ENCODE results near the gene UCK2. TPM values are rescaled to one million over a fixed set of nuclear protein-coding genes. Genes with fewer than 3 reads are reported as not detected.

Gene UCK2
- total and polyA plus RNA-seq, 10 of the 15 experiments (the other 5 are each of a cell fraction or from before 2014, with no cell fraction given) = 55.3 to 106 (median 84.9) TPM

DNA sequence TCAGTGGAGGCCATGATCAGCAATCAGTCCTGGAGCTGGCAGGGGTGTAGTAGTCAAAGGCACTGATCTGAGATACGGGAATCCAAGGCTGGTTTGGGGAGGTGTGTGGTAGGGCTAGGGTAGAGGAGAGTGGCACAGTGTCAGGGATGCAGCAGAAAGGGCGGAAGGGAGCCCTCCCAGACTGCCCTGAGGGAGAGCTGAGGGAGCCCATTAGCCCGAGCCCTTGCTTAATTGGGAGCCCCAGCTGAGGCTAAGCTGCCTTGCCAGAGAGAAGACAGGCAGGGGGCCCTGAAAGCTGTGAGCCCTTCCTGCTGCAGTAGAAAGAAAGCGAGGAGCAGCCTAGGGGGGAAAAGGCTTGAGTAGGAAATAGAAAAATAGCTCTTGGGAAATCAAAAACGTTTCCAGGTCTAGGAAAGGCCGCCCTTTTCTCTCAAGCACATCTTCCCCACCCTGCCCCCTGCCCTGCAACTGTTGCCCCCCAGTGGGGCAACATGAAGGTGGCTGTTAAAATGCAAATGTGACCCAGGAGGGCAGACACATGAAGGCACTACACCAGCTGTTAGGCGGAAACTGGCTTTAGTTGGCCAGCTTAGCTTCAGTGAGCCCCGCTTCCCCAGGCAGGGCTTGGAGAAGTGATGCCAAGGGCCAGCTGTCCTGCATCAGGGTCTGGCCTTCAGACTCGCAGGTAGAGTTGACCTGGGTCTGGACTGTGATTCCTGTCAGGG lies 106.2 kb downstream of the UCK2 start:
- TF ChIP-seq HDGF (IDR thresholded peaks at IDR 0.05) = no peak
- no peak for TF ChIP-seq NRF1 (conservative IDR thresholded peaks at IDR 0.05; ENCODE audit: low read depth, low read length)
- TF ChIP-seq CEBPB (IDR thresholded peaks at IDR 0.05; ENCODE audit: borderline replicate concordance in 1 of 2, low read depth in 2 of 2, low read length in 2 of 2) = no peak
- no peak for TF ChIP-seq IRF5 (IDR thresholded peaks at IDR 0.05; ENCODE audit: borderline replicate concordance)
- no peak for TF ChIP-seq ZNF384 (IDR thresholded peaks at IDR 0.05; ENCODE audit: borderline replicate concordance, low read depth, low read length)
- no peak for TF ChIP-seq SUPT20H (IDR thresholded peaks at IDR 0.05; ENCODE audit: borderline replicate concordance, control insufficient read depth, low read depth, low read length)
- TF ChIP-seq ZBTB33 (IDR thresholded peaks at IDR 0.05) = no peak
- TF ChIP-seq PAX5 (IDR thresholded peaks at IDR 0.05; ENCODE audit: borderline replicate concordance, low read depth, low read length) = no peak
- TF ChIP-seq, protein P1, sequence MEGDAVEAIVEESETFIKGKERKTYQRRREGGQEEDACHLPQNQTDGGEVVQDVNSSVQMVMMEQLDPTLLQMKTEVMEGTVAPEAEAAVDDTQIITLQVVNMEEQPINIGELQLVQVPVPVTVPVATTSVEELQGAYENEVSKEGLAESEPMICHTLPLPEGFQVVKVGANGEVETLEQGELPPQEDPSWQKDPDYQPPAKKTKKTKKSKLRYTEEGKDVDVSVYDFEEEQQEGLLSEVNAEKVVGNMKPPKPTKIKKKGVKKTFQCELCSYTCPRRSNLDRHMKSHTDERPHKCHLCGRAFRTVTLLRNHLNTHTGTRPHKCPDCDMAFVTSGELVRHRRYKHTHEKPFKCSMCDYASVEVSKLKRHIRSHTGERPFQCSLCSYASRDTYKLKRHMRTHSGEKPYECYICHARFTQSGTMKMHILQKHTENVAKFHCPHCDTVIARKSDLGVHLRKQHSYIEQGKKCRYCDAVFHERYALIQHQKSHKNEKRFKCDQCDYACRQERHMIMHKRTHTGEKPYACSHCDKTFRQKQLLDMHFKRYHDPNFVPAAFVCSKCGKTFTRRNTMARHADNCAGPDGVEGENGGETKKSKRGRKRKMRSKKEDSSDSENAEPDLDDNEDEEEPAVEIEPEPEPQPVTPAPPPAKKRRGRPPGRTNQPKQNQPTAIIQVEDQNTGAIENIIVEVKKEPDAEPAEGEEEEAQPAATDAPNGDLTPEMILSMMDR (IDR thresholded peaks at IDR 0.05 in 2 of 3, conservative IDR thresholded peaks at IDR 0.05 in 1 of 3; ENCODE audit: control insufficient read depth in 2 of 3, extremely low read depth in 1 of 3, insufficient read depth in 1 of 3, low read depth in 3 of 3, low read length in 3 of 3) = no peak
- TF ChIP-seq CBFB (IDR thresholded peaks at IDR 0.05; ENCODE audit: low read depth) = no peak
- TF ChIP-seq DPF2 (IDR thresholded peaks at IDR 0.05) = no peak
- TF ChIP-seq HCFC1 (IDR thresholded peaks at IDR 0.05; ENCODE audit: low read length) = no peak
- TF ChIP-seq MEF2B (IDR thresholded peaks at IDR 0.05; ENCODE audit: partially characterized antibody, poor library complexity, severe bottlenecking) = no peak
- no peak for TF ChIP-seq CBX5 (IDR thresholded peaks at IDR 0.05; ENCODE audit: low read depth)
- ChIA-PET RAD21 (ENCODE audit: unreplicated experiment) (interaction anchor here (1.1 kb wide), 1 partner anchor 545 kb away, joined by 3 read pairs; no protein-coding TSS in a partner anchor), SMC1A (ENCODE audit: uncharacterized antibody, unreplicated experiment) (interaction anchor here (1.0 to 1.2 kb wide), 2 partner anchors 10 to 499 kb away, joined by 3 to 5 read pairs; no protein-coding TSS in a partner anchor), CTCF (interaction anchor here (1.3 to 2.1 kb wide), 3 partner anchors 9 to 546 kb away, joined by 3 to 8 read pairs (median 5); no protein-coding TSS in a partner anchor), POLR2A (no interaction called here)
- Histone ChIP-seq H4K20me1 (ENCODE audit: control insufficient read depth, insufficient read depth) (no peaks in the 10 kb centered on the region), H2AFZ (ENCODE audit: control insufficient read depth, low read depth, low read length) (no peak overlapping the region), H3K9me3 (replicated peaks; ENCODE audit: control insufficient read depth, insufficient read depth, low read length) (no peaks in the 10 kb centered on the region; the same call in 2 of the 3 replicates), H3K79me2 (ENCODE audit: control insufficient read depth, insufficient read depth, low read length) (no peaks in the 10 kb centered on the region), H3K9ac (ENCODE audit: control insufficient read depth, insufficient read depth, low read length) (no peak overlapping the region), H3K4me2 (ENCODE audit: control insufficient read depth, insufficient read depth) (no peak overlapping the region), H3K4me3 (no peak overlapping the region), H3K27me3 (replicated peaks in 1 of 2; ENCODE audit: control insufficient read depth in 2 of 2, insufficient read depth in 2 of 2, low read length in 1 of 2) (no peaks in the 10 kb centered on the region), H3K4me1 (ENCODE audit: control insufficient read depth, insufficient read depth, low read length) (no peaks in the 10 kb centered on the region), H3K27ac (ENCODE audit: control insufficient read depth, insufficient read depth) (no peak overlapping the region), H3K36me3 (ENCODE audit: control insufficient read depth in 2 of 2, insufficient read depth in 2 of 2, low read length in 1 of 2) (no peaks in the 10 kb centered on the region)
- BruUV-seq (replicated peaks) = no TSS peak
- DNase-seq (ENCODE audit: low read depth, low spot score) (no peak), FAIRE-seq (no peak), ATAC-seq (peak; percentile 30; the same call in 2 of the 3 replicates)
- in situ Hi-C loops (cut with MboI) = loop anchor here (5.0 kb wide), 2 partner anchors 499 to 544 kb away; no protein-coding TSS in a partner anchor
- WGBS (ENCODE audit: insufficient coverage, insufficient replicate concordance, low lambda C conversion rate, missing lambda C conversion rate) = 16% methylated on average over 9 of the region's 9 CpGs
- intact Hi-C loops (cut with micrococcal nuclease; ENCODE audit: unreplicated experiment) = no loop called here
